A673 (cell line): Measurements from ENCODE around the gene SCD5.

Experiments
- CTCF ChIP-seq: fragments of 300-800, 200-600 bp; sonication (generic); conservative IDR thresholded peaks from 2 replicates; pipeline ENCODE4 v1.5.1; 2017; ENCODE audit warnings: low read depth, mild to moderate bottlenecking, antibody characterized with exemption, low read length, moderate library complexity, mixed read lengths
- EZH2 ChIP-seq: fragments of 200-600 bp; sonication (generic); IDR thresholded peaks from 2 replicates; pipeline ENCODE4 v1.6.1; 2017; ENCODE audit warnings: borderline replicate concordance, low read depth, mild to moderate bottlenecking, mixed read lengths, antibody characterized with exemption, low read length; ENCODE audit not compliant: poor library complexity, severe bottlenecking

- TF ChIP-seq CTCF (no peak), EZH2 (no peak)
Measured at GRCh38 chr4:82584931-82585330, 213.7 kb downstream of the SCD5 start.
